Measurements from ENCODE around the gene PRDM16.

DNA sequence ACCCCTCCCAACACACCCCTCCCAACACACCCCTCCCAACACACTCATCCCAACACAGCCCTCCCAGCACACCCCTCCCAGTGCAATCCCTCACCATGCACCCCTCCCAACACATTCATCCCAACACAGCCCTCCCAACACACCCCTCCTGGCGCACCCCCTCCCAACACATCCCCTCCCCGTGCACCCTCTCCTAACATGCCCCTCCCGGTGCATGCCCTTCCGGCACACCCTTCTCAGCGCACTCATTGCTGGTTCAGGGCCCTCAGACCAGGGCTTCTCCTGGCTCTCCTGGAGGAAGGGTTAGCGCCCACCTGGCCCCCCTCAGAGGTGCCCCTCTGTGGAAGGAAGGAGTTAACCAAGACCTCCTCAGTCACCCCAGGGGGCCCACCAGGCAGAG is 310.9 kb downstream of the PRDM16 start:
- TF ChIP-seq, protein P1, sequence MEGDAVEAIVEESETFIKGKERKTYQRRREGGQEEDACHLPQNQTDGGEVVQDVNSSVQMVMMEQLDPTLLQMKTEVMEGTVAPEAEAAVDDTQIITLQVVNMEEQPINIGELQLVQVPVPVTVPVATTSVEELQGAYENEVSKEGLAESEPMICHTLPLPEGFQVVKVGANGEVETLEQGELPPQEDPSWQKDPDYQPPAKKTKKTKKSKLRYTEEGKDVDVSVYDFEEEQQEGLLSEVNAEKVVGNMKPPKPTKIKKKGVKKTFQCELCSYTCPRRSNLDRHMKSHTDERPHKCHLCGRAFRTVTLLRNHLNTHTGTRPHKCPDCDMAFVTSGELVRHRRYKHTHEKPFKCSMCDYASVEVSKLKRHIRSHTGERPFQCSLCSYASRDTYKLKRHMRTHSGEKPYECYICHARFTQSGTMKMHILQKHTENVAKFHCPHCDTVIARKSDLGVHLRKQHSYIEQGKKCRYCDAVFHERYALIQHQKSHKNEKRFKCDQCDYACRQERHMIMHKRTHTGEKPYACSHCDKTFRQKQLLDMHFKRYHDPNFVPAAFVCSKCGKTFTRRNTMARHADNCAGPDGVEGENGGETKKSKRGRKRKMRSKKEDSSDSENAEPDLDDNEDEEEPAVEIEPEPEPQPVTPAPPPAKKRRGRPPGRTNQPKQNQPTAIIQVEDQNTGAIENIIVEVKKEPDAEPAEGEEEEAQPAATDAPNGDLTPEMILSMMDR (CRISPR knock-in tag; IDR thresholded peaks at IDR 0.05), result no peak
- TF ChIP-seq MEIS1 (CRISPR knock-in tag; IDR thresholded peaks at IDR 0.05; ENCODE audit: borderline replicate concordance) (no peak), POLR2A (IDR thresholded peaks at IDR 0.05; ENCODE audit: insufficient read depth in 1 of 2, low read depth in 2 of 2, low read length in 2 of 2) (no peak)
